Jurkat, Clone E6-1 (cell line): ENCODE data around the gene CSTB.

Experiments used
- DNase-seq: peaks from one replicate; pipeline ENCODE4 v3.0.0-alpha.2; 2011; ENCODE audit warnings: low read depth, low spot score
- H3K4me3 ChIP-seq: 2 replicates; pipeline ENCODE4 v1.5.1; 2011; ENCODE audit warnings: mild to moderate bottlenecking, low read length, control low read depth, moderate library complexity

CSTB gene

DNA sequence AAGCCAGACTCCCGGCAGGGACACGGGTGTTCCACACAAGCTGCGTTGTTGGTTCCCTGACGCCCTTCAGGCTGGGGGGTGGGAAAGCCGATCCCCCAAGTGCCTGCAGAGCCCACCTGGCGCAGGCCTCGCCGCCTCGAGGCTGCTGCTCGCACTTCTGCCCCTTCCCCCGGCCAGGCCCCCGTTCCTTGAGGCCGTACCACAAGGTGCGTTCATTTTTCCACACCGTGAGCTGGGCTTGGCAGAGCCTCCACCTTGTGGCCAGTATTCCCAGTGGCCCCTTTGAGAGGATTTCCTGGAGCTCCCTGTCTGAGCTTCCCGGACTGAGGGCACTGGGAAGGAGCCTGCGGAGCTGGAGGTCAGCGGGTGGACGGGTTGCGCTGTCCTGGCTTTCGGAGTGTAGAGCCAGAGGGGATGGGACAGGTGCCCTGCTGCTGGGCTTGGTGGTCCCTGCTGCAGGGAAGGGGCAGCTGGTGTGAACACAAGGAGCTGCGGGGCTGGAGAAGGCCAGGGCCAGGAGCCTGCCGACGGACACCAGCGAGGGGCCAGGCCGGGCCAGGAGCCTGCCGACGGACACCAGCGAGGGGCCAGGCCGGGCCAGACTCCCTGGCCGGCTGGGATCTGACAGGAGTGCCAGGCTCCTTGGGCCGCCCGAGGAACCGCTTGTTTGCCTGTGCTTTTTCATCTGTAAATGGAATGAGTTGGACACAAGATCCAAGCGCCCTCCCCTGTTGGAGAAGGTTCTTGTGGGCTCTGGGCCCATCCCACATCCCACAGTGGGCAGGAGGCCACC, 38.8 kb downstream of the CSTB start:
- DNase-seq: no peak

DNA sequence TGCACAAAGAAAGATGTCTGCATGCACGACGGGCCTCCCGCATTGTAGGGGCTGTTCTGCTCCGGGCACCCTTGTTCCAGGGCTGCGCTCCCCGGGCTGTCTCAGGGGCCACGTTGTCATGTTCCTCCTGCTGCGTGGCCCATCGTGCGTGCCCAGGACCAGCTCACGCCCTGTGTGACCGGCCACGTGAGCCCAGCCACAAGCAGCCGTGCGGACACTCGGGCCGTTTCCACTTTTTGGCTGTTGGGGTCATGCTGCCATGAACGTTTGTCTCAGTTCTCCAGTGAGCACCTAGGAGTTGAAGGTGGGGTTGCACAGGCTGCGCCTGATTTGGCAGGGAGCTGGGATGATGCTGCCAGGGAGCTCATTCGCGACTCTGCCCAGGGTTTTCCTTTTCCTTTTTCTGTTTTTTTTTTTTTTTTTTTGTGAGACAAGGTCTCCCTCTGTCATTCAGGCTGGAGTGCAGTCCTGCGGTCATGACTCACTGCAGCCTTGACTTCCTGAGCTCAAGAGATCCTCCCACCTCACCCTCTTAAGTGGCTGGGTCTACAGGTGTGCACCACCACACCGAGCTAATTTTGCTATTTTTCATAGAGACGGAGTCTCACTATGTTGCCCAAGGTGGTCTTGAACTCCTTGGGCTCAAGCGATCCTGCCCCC, 39.8 kb downstream of the CSTB start:
- DNase-seq: no peak
- no peak overlapping the region for H3K4me3 ChIP-seq

More for the DNA sequence above, 38.8 kb downstream of the CSTB start:
- H3K4me3 ChIP-seq: no peak overlapping the region

DNA sequence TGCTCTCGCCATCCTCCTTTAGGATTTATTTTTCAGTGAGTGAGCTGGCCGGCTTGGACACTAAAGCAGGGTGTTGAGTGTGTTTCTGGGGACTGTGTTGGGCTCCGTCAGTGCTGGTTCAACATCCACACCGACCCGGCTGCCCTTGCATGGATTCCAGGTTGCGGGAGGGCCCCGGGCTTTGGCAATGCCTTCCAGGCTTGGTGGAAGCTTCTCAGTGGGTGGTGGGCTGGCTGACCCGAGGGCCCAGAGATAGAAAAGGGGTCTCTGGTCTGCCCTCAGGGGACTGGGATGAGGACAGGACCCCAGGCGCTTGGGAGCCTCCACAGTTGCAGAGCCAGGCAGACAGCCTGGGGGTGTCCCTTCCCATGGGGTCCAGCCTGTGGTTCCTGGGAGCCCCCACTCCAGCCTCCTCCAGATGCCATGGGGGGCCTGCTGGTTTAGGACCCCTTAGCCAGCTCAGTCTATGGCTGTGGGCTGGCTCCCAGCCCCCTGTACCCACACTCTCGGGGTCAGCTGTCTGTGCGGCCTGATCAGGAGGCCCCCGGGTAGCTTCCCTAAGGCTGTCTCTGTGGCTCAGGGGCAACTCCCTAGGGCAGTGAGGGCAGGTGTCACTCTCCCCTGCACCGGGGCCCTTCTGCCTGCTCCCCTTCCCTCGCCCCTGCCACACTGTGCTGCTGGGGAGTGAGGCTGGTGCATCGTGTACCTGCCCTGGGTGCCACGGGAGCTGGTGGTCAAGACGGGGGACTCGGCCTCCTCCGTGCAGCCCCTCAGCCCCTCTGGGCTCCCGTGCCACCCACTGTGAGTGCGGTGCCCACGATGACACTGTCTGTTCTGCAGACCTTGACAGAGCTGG, 40.6 kb downstream of the CSTB start:
- H3K4me3 ChIP-seq: no peak overlapping the region
- DNase-seq: no peak

DNA sequence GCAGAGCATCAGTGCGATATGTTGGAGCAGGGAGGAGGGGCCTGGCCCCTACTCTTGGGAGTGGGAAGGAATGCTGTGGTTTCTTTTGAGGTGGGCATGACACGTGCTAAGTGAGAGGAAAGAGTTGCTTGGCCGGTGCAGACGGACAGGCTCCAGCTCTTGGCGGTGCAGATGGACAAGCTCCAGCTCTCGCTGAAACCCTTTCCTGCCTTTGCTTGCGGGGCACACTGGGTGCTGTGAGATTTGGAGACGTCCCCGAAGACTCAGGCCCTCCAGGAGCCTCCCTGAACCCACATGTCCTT, 41.2 kb downstream of the CSTB start:
- no peak overlapping the region for H3K4me3 ChIP-seq
- no peak for DNase-seq

DNA sequence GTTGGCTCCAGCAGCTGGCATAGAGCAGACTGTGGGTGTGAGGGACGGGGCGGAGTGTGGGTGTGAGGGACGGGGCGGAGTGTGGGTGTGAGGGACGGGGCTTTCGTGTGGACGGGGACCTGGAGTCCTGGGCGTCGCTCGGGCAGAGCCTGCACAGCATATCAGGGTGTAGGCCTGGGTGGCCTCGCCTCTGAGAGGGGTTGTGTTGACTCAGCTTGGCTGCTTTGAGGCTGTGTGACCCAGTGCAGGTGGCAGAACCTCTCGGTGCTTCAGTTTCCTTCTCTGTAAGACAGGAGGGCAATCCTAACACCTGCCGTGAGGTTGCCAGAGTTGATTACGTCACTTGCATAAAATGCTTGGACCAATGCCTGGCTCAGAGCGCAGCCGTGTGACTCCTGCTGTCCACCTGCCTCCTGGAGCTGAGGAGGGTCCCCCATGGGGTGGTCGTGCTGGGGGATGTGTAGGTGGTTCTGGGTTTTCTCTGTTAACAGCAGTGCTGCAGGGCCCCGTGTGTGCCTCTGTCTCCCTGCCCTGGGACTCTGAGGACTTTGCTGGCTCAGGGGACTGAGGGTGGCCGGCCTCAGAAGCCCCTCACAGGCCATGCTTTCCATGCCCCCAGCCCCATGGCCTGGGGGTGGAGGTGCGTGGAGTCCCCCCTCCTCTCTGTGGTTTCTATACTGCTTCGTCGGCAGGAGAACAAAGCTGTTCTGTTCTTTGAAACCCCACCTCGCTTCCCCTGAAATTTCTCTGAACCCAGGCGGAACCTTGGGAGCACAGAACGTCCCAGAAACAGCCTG, 41.8 kb downstream of the CSTB start:
- DNase-seq: no peak
- H3K4me3 ChIP-seq: no peak overlapping the region

DNA sequence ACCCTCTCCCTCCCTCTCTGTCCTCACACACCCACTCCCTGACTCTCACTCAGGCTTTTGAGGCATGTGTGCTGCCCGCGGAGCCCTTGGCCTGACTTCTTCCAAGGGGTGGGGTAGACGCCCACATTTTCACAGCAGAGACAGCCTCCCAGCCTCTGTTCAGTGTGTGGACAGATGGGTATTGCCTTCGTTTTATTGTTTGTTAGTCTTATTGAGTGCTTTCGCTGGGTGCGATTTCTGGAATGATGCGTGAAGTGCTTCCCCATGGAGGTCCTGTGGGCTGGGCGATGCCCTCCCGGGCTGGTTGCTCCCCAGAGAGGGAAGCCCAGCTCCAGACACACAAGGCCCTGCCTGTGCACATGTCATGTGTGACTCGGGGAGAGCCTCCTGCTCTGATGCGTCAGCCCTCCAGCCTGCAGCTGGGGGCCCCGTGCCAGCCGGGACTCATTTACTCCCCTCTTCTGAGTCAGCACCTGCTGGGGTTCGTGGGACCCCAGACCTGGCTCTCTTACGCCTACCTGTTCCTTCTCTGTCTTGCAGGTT, 42.5 kb downstream of the CSTB start:
- no peak for DNase-seq
- H3K4me3 ChIP-seq: no peak overlapping the region

DNA sequence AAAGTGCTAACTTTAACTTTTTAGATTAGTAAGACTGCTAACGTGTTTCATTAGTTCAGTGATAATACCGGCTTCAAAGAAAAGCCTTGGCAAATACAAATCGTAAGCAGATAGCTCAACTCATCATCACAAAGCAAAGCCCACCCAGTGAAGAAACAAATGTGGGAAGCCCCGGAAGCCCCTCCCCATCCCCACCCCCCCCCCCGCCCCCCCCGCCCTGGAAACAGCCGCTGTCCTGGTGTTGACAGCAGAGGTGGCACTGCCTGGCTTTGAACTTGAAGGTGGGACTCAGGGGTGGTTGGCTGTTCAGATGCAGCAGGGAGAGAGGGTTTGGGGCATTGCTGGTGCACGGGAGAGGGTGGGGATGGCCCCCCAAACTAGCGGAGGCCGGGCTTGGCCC, 43.0 kb downstream of the CSTB start:
- H3K4me3 ChIP-seq: no peak overlapping the region
- DNase-seq: peak; percentile 35

DNA sequence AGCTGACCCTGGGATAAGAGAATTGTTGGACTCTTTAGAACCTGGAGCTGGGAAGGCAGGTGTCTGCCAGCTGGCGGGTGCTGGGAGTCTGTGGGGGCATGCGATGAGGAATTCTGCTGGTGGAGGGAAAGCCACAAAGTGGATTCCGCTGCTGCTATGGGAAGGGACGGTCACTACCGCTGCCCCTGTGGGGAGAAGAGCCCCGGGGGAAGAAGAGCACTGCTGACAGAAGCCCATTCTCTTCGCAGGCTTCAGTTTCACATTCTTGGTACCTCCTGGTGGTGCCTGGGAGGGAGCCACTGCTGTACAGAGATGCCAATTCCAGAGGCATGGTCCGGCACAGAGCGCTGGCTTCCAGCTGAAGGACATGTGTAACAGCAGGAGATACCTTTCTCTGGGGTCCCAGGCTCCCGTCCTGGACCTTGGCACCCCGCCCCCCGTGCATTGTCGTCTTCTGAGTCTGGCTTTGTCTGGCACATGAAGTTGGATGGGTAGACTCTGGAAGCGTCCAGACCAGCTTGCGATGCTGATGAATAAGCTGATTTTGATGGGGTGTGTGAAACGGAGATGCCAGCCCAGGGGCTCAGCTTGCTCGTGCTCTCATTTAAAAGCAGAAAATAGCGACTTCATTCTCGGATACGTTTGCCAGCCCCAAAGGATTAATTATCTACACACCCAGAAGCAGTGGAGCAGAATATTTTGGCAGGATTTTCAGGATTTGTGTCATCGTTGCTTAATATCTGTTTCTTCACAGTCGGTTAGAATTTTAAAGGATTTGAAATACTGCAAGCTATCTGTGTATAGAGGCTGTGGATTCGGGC, 44.0 kb downstream of the CSTB start:
- no peak overlapping the region for H3K4me3 ChIP-seq
- DNase-seq: no peak

DNA sequence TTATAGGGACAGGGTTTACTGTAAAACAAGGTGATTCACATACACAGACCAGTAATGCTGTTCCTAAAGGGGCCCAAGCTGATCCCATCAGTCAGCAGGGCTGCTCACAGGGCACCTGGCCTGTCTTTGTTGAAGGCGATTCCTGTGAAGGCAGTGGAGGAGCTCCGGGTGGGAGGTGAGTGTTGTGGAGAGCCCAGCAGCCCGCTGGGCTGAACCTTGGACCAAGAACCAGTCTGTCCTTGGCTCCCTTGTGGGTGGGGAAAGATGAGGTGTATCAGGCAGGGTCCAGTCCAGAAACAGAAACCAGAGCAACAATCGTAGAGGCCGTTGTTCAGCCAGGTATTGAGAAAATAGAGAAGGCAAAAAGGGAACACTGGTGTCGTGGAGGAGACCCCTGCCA, 44.6 kb downstream of the CSTB start:
- DNase-seq: no peak

DNA sequence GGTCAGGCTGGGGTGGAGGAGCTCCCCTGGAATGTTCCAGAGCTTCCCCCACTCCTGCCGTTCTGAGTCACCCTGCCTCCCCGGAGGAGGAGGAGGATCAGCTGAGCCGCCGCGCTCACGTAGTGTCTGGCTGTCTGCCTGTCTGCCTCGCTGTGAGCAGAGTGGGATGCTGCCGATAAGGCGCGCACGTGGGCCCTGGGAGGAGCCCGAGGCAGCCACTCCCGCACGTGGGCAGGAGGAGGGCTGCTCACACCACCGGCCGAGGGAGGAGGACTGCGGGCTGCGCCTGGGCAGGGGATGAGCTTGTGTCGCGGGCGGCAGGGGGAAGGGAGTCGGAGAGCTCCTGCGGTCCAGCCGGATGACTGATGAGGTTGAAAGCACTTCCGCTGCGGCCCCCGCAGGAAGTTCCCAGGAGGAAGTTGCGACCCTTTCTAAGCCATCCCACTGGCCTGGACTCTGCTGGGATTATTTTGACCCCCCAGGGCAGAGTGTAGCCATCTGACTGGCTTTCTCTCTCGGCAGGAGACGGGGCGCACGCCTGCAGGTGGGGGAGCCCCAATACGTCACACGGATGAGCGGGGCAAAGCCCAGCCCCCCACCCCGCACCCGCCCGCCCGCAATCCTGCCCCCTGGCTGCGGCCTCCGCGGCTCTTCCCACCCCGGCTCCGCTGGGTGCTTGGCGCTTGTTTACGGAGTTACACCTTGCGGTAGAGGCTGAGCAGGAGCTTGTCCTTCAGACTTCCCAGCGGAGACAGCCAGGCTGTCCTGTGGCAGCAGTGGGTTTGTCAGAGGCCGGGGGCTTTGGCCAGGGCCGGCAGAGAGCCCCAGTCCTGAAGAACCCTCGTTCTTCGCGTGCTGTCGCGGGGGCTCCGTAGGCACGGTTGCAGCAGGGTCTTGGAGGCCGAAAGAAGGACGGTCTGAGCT, 47.4 kb downstream of the CSTB start:
- peak overlapping the region; percentile 39 for H3K4me3 ChIP-seq
- peak; percentile 22 for DNase-seq

More for the DNA sequence above, 44.6 kb downstream of the CSTB start:
- no peak overlapping the region for H3K4me3 ChIP-seq

DNA sequence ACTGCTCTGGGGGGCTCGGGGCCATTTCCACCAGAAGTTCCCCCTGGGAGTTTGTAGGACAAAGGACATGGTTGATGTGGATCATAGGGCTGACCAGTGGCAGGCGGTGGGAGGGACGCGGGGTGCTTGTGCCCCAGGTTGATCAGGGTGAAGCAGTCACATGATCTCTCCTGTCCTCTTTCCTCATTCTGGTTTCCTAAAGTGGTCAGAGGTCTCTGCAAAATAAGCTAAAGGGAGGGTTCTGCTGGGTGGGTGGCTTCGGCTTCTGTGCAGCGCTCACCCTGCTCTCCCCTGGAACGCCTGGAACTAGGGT, 48.0 kb downstream of the CSTB start:
- H3K4me3 ChIP-seq: peak overlapping the region; percentile 39
- no peak for DNase-seq

DNA sequence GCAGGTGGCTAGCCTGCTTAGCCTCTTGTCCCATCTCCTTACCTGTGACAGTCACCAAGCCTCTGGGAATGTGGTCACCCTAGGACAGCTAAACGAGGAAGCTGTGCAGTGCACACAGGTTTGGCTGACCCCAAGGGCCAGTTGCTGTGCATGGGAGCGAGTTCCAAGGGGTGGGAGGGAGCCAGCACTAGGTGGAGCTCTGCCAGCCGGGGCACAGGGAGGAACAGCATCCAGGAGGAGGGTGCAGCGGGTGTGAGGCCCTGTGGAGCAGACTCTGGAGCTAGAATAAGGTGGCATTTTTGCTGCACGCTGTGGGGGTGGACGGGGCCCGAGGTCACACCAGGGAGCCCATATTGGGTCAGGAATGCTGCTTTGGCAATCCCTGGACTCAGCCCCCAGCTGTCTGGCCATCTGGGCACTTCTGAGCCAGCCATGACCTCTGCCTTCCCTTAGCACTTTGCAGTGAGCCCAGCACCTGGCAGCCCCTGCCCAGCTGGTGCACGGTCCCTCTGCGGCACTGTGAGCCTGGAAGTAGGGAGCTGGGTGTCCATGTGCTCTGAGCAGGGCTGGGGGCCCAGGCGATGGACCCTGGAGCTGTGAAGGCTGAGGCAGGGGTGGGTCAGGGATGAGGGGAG, 48.5 kb downstream of the CSTB start:
- DNase-seq: no peak
- no peak overlapping the region for H3K4me3 ChIP-seq

DNA sequence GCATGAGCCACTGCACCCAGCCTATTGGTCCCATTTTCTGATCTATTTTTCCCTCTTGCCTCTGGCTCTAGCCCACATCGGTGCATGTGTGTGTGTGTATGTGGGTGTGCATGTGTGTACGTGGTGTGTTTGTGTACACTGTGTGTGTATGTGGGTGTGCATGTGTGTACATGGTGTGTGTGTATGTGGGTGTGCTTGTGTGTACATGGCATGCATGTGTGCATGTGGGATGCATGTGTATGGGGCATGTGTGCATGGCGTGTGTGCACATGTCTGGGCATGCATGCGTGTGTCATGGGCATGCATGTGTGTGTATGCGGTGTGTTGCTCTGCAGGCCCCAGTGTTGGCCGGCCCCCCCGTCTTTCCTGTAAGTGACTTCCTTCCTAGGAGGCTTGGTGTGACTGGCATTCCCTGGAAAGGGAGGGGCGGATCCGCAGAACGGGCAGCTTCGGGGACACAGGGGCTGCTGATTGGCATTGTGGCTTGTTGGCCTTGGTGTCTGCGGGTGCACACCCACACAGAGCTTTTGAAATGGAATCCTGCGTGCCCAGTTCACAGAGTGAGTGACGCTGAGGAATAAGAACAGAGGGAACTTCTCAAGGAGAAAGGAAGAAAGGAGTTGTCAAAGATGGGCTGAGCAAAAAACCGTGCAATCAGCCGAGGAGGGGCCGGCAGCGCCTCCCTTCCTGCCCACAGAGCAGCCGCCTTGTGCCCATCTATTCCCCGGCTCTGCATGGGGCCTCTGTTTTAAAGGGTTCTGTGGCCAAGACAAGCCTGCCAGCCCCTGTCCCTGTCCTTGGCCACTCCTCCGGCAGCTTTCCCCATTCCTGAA, 49.2 kb downstream of the CSTB start:
- no peak overlapping the region for H3K4me3 ChIP-seq
- no peak for DNase-seq
